ENCODE data around the gene ECHDC1. TPM values are rescaled to one million over a fixed set of nuclear protein-coding genes. Genes with fewer than 3 reads are reported as not detected.

The ECHDC1 gene
- 43.6 and 54.5 TPM in 2 replicates for total RNA-seq

GRCh38 chr6:127342946-127343808 lies at the start of gene ECHDC1:
Gene ECHDC1, minus strand, starts transcription at chr6:127343609. Its CDS starts 12,581 bp downstream, at chr6:127331028.

GRCh38 chr6:127266178-127266891 lies 77.1 kb downstream of the ECHDC1 start, which contains the start of gene RNF146:
Gene RNF146, plus strand, starts transcription at chr6:127266864. Its CDS starts 13,475 bp downstream, at chr6:127280339.

Other genes starting within 250 kb of the ECHDC1 start
- 3.7 and 17.4 TPM in 2 replicates for gene RSPO3, start 224.9 kb downstream of the ECHDC1 start, total RNA-seq
- 46.1 and 57.7 TPM in 2 replicates for gene RNF146, start 76.7 kb downstream of the ECHDC1 start, total RNA-seq
- gene KIAA0408, start 115.8 kb upstream of the ECHDC1 start, total RNA-seq = 0.37 and 0.71 TPM in 2 replicates
- under 0.01 and 0.09 TPM in 2 replicates for gene C6orf58, start 233.6 kb upstream of the ECHDC1 start, total RNA-seq

All from smooth muscle cell of bladder (primary cell).